Uterus (tissue), 2 donors: ENCODE results near the gene ZMYND15.

Source experiments
- CTCF ChIP-seq, 4 experiments: fragments of 200-600 bp in 2 of 4; fragments of 450-650 bp in 2 of 4; sonication (generic) in 2 of 4; IDR thresholded peaks; one replicate each; pipeline ENCODE4 v1.5.1; 2016 to 2019; ENCODE audit warnings: antibody characterized with exemption in 4 of 4, mild to moderate bottlenecking in 2 of 4, moderate library complexity in 1 of 4
- POLR2A ChIP-seq, 2 donors: fragments of 450-650 bp; IDR thresholded peaks; one replicate each; pipeline ENCODE4 v1.6.1; 2016; ENCODE audit warnings: antibody characterized with exemption in 2 of 2, mild to moderate bottlenecking in 1 of 2, moderate library complexity in 1 of 2

GRCh38 chr17:4741544-4741943, 1.9 kb downstream of the ZMYND15 start:
- TF ChIP-seq CTCF (IDR thresholded peaks at IDR 0.05) (no peak), POLR2A (IDR thresholded peaks at IDR 0.05) (no peak)
